GM23338 (cell line): ENCODE data around the gene ZDHHC20. TPM values are rescaled to one million over a fixed set of nuclear protein-coding genes. Genes with fewer than 3 reads are reported as not detected.
A peak's percentile ranks its signal among the peaks of the same experiment; 100 is the strongest.

ENCODE experiments used
- ATAC-seq: fragments of 200-7000 bp; cut with Tn5 transposase; 3 replicates; pipeline ENCODE4 v1.9.1; 2020
- DNase-seq: peaks from one replicate; pipeline ENCODE4 v3.0.0-alpha.2; 2015; ENCODE audit warnings: low spot score
- H2AFZ ChIP-seq: fragments of 200-600 bp; sonication (generic); 2 replicates; pipeline ENCODE4 v1.8.0; 2016; ENCODE audit warnings: antibody characterized with exemption, mild to moderate bottlenecking, moderate library complexity
- H3F3A ChIP-seq: fragments of 200-600 bp; sonication (generic); replicated peaks from 2 replicates; pipeline ENCODE4 v1.8.0; 2017; ENCODE audit warnings: antibody characterized with exemption, mixed run types, low read depth
- H3K27ac ChIP-seq: fragments of 200-600 bp; sonication (generic); 2 replicates; pipeline ENCODE4 v1.6.1; 2016; ENCODE audit warnings: low read depth
- H3K27me3 ChIP-seq: fragments of 200-600 bp; sonication (generic); 2 replicates; pipeline ENCODE4 v1.8.0; 2016; ENCODE audit warnings: mild to moderate bottlenecking, mixed run types, moderate library complexity; ENCODE audit not compliant: insufficient read depth
- H3K36me3 ChIP-seq: fragments of 200-600 bp; sonication (generic); 2 replicates; pipeline ENCODE4 v1.8.0; 2016; ENCODE audit warnings: mild to moderate bottlenecking; ENCODE audit not compliant: insufficient read depth
- H3K4me1 ChIP-seq: fragments of 200-600 bp; sonication (generic); 2 replicates; pipeline ENCODE4 v1.8.0; 2016; ENCODE audit warnings: mild to moderate bottlenecking, moderate library complexity; ENCODE audit not compliant: insufficient read depth
- H3K4me2 ChIP-seq: fragments of 200-600 bp; sonication (generic); 2 replicates; pipeline ENCODE4 v1.7.1; 2017; ENCODE audit warnings: mixed run types
- H3K4me3 ChIP-seq: fragments of 200-600 bp; sonication (generic); 2 replicates; pipeline ENCODE4 v1.6.1; 2016; ENCODE audit warnings: mixed run types
- H3K79me2 ChIP-seq: fragments of 200-600 bp; sonication (generic); replicated peaks from 2 replicates; pipeline ENCODE4 v1.8.0; 2017; ENCODE audit warnings: mild to moderate bottlenecking; ENCODE audit not compliant: insufficient read depth
- H3K9me2 ChIP-seq: fragments of 200-600 bp; sonication (generic); 2 replicates; pipeline ENCODE4 v1.8.0; 2017; ENCODE audit not compliant: insufficient read depth
- H4K20me1 ChIP-seq: fragments of 200-600 bp; sonication (generic); replicated peaks from 2 replicates; pipeline ENCODE4 v1.8.0; 2017; ENCODE audit warnings: mild to moderate bottlenecking; ENCODE audit not compliant: insufficient read depth
- H3K27ac Mint-ChIP-seq: 2 replicates; pipeline ENCODE4 v1.8.0; 2020; ENCODE audit warnings: inconsistent platforms, mild to moderate bottlenecking, moderate library complexity, mixed read lengths
- H3K27me3 Mint-ChIP-seq: 3 replicates; pipeline ENCODE4 v1.8.0; 2022; ENCODE audit warnings: low read depth, mild to moderate bottlenecking, moderate library complexity, mixed read lengths, inconsistent platforms; ENCODE audit not compliant: insufficient read depth, poor library complexity
- H3K36me3 Mint-ChIP-seq: 3 replicates; pipeline ENCODE4 v1.8.0; 2021; ENCODE audit warnings: low read depth, mild to moderate bottlenecking, inconsistent platforms, moderate library complexity, mixed read lengths
- H3K4me1 Mint-ChIP-seq: 3 replicates; pipeline ENCODE4 v1.8.0; 2020; ENCODE audit warnings: mild to moderate bottlenecking, inconsistent platforms, mixed read lengths
- H3K4me3 Mint-ChIP-seq: 3 replicates; pipeline ENCODE4 v1.8.0; 2021; ENCODE audit warnings: moderate library complexity, mild to moderate bottlenecking, inconsistent platforms, mixed read lengths
- H3K9me3 Mint-ChIP-seq: 3 replicates; pipeline ENCODE4 v1.8.0; 2020; ENCODE audit warnings: moderate library complexity, mild to moderate bottlenecking, inconsistent platforms, mixed read lengths
- CREB1 ChIP-seq: fragments of 250-450 bp; sonication (Bioruptor Pico); IDR thresholded peaks from 2 replicates; pipeline ENCODE4 v1.5.0; 2020; ENCODE audit warnings: low read depth, mild to moderate bottlenecking, moderate library complexity
- EZH2 ChIP-seq: fragments of 200-600 bp; sonication (generic); IDR thresholded peaks from one replicate; pipeline ENCODE4 v1.8.0; 2017; ENCODE audit warnings: antibody characterized with exemption, mild to moderate bottlenecking, low read depth; ENCODE audit not compliant: unreplicated experiment
- EZH2phosphoT487 ChIP-seq: fragments of 200-600 bp; sonication (generic); IDR thresholded peaks from one replicate; pipeline ENCODE4 v1.8.1; 2018; ENCODE audit warnings: antibody characterized with exemption; ENCODE audit not compliant: unreplicated experiment
- JUNB ChIP-seq: IDR thresholded peaks from one replicate; pipeline ENCODE4 v1.6.1; 2016; ENCODE audit warnings: antibody characterized with exemption; ENCODE audit not compliant: unreplicated experiment
- NANOG ChIP-seq: IDR thresholded peaks from 2 replicates; pipeline ENCODE4 v1.6.1; 2016; ENCODE audit warnings: antibody characterized with exemption, borderline replicate concordance
- POLR2AphosphoS5 ChIP-seq: IDR thresholded peaks from 2 replicates; pipeline ENCODE4 v1.6.1; 2016; ENCODE audit warnings: antibody characterized with exemption, low read depth
- STAT1 ChIP-seq: IDR thresholded peaks from one replicate; pipeline ENCODE4 v1.6.1; 2016; ENCODE audit warnings: antibody characterized with exemption; ENCODE audit not compliant: unreplicated experiment
- ZNF114 ChIP-seq: fragments of 250-450 bp; sonication (Bioruptor Pico); IDR thresholded peaks from 2 replicates; pipeline ENCODE4 v1.5.0; 2020; ENCODE audit warnings: mild to moderate bottlenecking, moderate library complexity
- ZNF331 ChIP-seq: fragments of 250-450 bp; sonication (Bioruptor Pico); IDR thresholded peaks from 2 replicates; pipeline ENCODE4 v1.5.0; 2020; ENCODE audit warnings: low read depth, mild to moderate bottlenecking, moderate library complexity
- polyA plus RNA-seq: library from polyadenylated mRNA; unstranded; fragments of >200 nt; fragmentation: Nextera tagmentation; extraction: Ambion mirVana; gene quantifications from 2 replicates; pipeline ENCODE4 v1.2.1, GENCODE V29; 2016
- total RNA-seq: library from RNA; depleted of rRNA; stranded (reverse); fragments of >200 nt; shearing (Covaris generic); gene quantifications from 2 replicates; pipeline ENCODE4 v1.2.3, GENCODE V29; 2014
- TF ChIP-seq, protein P1 (sequence below): IDR thresholded peaks from 2 replicates; pipeline ENCODE4 v1.6.1; 2016; ENCODE audit warnings: antibody characterized with exemption
- TF ChIP-seq, protein P2 (sequence below), 2 experiments: fragments of 200-600 bp in 1 of 2; sonication (generic) in 1 of 2; conservative IDR thresholded peaks; 2 replicates each; pipeline versions ENCODE4 v1.5.1 to v1.6.1; 2016 to 2017; ENCODE audit warnings: antibody characterized with exemption in 2 of 2, low read depth in 2 of 2, mild to moderate bottlenecking in 2 of 2, moderate library complexity in 1 of 2
- TF ChIP-seq, protein P3 (sequence below): IDR thresholded peaks from one replicate; pipeline ENCODE4 v1.6.1; 2018; ENCODE audit warnings: antibody characterized with exemption; ENCODE audit not compliant: unreplicated experiment
- TF ChIP-seq, protein P4 (sequence below): fragments of 250-450 bp; sonication (Bioruptor Pico); IDR thresholded peaks from 2 replicates; pipeline ENCODE4 v1.5.0; 2020; ENCODE audit warnings: mild to moderate bottlenecking, moderate library complexity

Gene ZDHHC20
- total and polyA plus RNA-seq, 2 experiments from 2014 or later, result 37.7 to 119 TPM

DNA sequence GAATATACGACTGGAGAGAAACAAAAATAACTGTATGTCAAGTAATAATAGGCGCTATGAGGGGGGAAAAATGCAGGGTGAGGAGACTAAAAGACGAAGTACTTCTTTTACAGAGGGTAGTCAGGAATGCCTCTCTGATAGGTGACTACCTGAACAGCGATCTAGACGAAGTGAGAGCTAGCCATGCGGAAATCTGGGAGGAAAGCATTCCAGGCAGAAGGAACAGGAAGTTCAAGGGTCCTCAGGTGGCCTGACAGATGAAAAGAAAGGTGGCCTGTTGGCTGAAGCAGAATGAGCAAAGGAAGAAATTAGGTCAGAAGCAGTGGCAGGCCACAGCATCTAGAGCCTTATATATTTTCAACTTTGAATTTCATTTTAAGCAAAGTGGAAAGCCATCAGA, 13.3 kb downstream of the ZDHHC20 start:
- Mint-ChIP-seq H3K4me1 (peaks cover 12% of the 10 kb centered on the region), H3K27ac (no peak overlapping the region), H3K4me3 (no peak overlapping the region), H3K36me3 (peaks cover 44% of the 10 kb centered on the region), H3K27me3 (peaks cover 5% of the 10 kb centered on the region), H3K9me3 (peaks cover 16% of the 10 kb centered on the region)
- peaks cover 42% of the 10 kb centered on the region for H4K20me1 ChIP-seq
- no peak overlapping the region for H3K27ac ChIP-seq
- DNase-seq (peak; percentile 32), ATAC-seq (no peak)
- H3K4me1 ChIP-seq, result peaks cover 12% of the 10 kb centered on the region; the same call in 1 of the 2 replicates
- H3K79me2 ChIP-seq, result peaks cover 82% of the 10 kb centered on the region
- no peaks in the 10 kb centered on the region for H3K27me3 ChIP-seq
- H3K36me3 ChIP-seq, result no peaks in the 10 kb centered on the region; the same call in 1 of the 2 replicates
- no peak overlapping the region for H3K4me2 ChIP-seq
- TF ChIP-seq CREB1 (CRISPR knock-in tag), result no peak
- TF ChIP-seq, protein P1, sequence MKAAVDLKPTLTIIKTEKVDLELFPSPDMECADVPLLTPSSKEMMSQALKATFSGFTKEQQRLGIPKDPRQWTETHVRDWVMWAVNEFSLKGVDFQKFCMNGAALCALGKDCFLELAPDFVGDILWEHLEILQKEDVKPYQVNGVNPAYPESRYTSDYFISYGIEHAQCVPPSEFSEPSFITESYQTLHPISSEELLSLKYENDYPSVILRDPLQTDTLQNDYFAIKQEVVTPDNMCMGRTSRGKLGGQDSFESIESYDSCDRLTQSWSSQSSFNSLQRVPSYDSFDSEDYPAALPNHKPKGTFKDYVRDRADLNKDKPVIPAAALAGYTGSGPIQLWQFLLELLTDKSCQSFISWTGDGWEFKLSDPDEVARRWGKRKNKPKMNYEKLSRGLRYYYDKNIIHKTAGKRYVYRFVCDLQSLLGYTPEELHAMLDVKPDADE, result no peak
- TF ChIP-seq, protein P2, sequence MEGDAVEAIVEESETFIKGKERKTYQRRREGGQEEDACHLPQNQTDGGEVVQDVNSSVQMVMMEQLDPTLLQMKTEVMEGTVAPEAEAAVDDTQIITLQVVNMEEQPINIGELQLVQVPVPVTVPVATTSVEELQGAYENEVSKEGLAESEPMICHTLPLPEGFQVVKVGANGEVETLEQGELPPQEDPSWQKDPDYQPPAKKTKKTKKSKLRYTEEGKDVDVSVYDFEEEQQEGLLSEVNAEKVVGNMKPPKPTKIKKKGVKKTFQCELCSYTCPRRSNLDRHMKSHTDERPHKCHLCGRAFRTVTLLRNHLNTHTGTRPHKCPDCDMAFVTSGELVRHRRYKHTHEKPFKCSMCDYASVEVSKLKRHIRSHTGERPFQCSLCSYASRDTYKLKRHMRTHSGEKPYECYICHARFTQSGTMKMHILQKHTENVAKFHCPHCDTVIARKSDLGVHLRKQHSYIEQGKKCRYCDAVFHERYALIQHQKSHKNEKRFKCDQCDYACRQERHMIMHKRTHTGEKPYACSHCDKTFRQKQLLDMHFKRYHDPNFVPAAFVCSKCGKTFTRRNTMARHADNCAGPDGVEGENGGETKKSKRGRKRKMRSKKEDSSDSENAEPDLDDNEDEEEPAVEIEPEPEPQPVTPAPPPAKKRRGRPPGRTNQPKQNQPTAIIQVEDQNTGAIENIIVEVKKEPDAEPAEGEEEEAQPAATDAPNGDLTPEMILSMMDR (conservative IDR thresholded peaks at IDR 0.05; ENCODE audit: low read depth in 2 of 2), result no peak
- no peak for TF ChIP-seq ZNF331 (CRISPR knock-in tag)
- TF ChIP-seq, protein P3, sequence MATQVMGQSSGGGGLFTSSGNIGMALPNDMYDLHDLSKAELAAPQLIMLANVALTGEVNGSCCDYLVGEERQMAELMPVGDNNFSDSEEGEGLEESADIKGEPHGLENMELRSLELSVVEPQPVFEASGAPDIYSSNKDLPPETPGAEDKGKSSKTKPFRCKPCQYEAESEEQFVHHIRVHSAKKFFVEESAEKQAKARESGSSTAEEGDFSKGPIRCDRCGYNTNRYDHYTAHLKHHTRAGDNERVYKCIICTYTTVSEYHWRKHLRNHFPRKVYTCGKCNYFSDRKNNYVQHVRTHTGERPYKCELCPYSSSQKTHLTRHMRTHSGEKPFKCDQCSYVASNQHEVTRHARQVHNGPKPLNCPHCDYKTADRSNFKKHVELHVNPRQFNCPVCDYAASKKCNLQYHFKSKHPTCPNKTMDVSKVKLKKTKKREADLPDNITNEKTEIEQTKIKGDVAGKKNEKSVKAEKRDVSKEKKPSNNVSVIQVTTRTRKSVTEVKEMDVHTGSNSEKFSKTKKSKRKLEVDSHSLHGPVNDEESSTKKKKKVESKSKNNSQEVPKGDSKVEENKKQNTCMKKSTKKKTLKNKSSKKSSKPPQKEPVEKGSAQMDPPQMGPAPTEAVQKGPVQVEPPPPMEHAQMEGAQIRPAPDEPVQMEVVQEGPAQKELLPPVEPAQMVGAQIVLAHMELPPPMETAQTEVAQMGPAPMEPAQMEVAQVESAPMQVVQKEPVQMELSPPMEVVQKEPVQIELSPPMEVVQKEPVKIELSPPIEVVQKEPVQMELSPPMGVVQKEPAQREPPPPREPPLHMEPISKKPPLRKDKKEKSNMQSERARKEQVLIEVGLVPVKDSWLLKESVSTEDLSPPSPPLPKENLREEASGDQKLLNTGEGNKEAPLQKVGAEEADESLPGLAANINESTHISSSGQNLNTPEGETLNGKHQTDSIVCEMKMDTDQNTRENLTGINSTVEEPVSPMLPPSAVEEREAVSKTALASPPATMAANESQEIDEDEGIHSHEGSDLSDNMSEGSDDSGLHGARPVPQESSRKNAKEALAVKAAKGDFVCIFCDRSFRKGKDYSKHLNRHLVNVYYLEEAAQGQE, result no peak
- TF ChIP-seq STAT1, result no peak
- TF ChIP-seq NANOG, result no peak
- no peak for TF ChIP-seq EZH2
- no peak for TF ChIP-seq POLR2AphosphoS5
- TF ChIP-seq, protein P4, sequence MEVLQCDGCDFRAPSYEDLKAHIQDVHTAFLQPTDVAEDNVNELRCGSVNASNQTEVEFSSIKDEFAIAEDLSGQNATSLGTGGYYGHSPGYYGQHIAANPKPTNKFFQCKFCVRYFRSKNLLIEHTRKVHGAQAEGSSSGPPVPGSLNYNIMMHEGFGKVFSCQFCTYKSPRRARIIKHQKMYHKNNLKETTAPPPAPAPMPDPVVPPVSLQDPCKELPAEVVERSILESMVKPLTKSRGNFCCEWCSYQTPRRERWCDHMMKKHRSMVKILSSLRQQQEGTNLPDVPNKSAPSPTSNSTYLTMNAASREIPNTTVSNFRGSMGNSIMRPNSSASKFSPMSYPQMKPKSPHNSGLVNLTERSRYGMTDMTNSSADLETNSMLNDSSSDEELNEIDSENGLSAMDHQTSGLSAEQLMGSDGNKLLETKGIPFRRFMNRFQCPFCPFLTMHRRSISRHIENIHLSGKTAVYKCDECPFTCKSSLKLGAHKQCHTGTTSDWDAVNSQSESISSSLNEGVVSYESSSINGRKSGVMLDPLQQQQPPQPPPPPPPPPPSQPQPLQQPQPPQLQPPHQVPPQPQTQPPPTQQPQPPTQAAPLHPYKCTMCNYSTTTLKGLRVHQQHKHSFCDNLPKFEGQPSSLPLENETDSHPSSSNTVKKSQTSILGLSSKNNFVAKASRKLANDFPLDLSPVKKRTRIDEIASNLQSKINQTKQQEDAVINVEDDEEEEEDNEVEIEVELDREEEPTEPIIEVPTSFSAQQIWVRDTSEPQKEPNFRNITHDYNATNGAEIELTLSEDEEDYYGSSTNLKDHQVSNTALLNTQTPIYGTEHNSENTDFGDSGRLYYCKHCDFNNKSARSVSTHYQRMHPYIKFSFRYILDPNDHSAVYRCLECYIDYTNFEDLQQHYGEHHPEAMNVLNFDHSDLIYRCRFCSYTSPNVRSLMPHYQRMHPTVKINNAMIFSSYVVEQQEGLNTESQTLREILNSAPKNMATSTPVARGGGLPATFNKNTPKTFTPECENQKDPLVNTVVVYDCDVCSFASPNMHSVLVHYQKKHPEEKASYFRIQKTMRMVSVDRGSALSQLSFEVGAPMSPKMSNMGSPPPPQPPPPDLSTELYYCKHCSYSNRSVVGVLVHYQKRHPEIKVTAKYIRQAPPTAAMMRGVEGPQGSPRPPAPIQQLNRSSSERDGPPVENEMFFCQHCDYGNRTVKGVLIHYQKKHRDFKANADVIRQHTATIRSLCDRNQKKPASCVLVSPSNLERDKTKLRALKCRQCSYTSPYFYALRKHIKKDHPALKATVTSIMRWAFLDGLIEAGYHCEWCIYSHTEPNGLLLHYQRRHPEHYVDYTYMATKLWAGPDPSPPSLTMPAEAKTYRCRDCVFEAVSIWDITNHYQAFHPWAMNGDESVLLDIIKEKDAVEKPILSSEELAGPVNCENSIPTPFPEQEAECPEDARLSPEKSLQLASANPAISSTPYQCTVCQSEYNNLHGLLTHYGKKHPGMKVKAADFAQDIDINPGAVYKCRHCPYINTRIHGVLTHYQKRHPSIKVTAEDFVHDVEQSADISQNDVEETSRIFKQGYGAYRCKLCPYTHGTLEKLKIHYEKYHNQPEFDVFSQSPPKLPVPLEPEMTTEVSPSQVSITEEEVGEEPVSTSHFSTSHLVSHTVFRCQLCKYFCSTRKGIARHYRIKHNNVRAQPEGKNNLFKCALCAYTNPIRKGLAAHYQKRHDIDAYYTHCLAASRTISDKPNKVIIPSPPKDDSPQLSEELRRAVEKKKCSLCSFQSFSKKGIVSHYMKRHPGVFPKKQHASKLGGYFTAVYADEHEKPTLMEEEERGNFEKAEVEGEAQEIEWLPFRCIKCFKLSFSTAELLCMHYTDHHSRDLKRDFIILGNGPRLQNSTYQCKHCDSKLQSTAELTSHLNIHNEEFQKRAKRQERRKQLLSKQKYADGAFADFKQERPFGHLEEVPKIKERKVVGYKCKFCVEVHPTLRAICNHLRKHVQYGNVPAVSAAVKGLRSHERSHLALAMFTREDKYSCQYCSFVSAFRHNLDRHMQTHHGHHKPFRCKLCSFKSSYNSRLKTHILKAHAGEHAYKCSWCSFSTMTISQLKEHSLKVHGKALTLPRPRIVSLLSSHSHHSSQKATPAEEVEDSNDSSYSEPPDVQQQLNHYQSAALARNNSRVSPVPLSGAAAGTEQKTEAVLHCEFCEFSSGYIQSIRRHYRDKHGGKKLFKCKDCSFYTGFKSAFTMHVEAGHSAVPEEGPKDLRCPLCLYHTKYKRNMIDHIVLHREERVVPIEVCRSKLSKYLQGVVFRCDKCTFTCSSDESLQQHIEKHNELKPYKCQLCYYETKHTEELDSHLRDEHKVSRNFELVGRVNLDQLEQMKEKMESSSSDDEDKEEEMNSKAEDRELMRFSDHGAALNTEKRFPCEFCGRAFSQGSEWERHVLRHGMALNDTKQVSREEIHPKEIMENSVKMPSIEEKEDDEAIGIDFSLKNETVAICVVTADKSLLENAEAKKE, result no peak
- no peak for TF ChIP-seq ZNF114 (CRISPR knock-in tag)
- TF ChIP-seq JUNB, result no peak
- no peak for TF ChIP-seq EZH2phosphoT487
- no peak overlapping the region for H2AFZ ChIP-seq
- H3K9me2 ChIP-seq, result no peaks in the 10 kb centered on the region
- H3F3A ChIP-seq, result no peaks in the 10 kb centered on the region
- H3K4me3 ChIP-seq, result no peak overlapping the region
